ENCODE data around the gene BRPF3. TPM values are rescaled to one million over a fixed set of nuclear protein-coding genes. Genes with fewer than 3 reads are reported as not detected.

The BRPF3 gene
- total RNA-seq, 1 experiment from 2014 or later: 41.4 TPM

DNA sequence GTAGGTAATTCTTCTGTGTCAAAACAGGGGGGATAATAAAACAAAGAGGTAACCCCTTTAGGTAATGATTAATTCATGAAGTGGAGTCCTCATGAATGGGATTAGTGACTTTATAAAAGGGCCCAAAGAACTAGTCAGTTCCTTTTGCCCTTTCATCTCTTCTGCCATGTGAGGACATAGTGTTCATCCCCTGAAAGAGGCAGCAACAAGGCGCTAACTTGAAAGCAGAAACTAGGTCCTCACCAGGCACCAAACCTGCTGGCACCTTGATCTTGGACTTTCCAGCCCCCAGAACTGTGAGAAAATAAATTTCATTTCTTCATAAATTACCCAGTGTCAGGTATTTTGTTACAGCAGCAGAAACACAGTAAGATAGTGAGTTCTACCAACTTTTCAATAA is 16.4 kb upstream of the BRPF3 start:
- TF ChIP-seq, protein P1, sequence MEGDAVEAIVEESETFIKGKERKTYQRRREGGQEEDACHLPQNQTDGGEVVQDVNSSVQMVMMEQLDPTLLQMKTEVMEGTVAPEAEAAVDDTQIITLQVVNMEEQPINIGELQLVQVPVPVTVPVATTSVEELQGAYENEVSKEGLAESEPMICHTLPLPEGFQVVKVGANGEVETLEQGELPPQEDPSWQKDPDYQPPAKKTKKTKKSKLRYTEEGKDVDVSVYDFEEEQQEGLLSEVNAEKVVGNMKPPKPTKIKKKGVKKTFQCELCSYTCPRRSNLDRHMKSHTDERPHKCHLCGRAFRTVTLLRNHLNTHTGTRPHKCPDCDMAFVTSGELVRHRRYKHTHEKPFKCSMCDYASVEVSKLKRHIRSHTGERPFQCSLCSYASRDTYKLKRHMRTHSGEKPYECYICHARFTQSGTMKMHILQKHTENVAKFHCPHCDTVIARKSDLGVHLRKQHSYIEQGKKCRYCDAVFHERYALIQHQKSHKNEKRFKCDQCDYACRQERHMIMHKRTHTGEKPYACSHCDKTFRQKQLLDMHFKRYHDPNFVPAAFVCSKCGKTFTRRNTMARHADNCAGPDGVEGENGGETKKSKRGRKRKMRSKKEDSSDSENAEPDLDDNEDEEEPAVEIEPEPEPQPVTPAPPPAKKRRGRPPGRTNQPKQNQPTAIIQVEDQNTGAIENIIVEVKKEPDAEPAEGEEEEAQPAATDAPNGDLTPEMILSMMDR (IDR thresholded peaks at IDR 0.05; ENCODE audit: insufficient read depth in 1 of 2, low read depth in 1 of 2, low read length in 1 of 2, severe bottlenecking in 1 of 2, unreplicated experiment in 1 of 2): no peak
- peaks cover 9% of the 10 kb centered on the region for H3K27me3 Mint-ChIP-seq (ENCODE audit: insufficient read depth, unreplicated experiment)
- POLR2A ChIA-PET: no interaction called here
- no TSS peak for BruUV-seq (replicated peaks)
- H3K4me1 Mint-ChIP-seq (ENCODE audit: low read depth, unreplicated experiment): no peaks in the 10 kb centered on the region
- H3K27ac Mint-ChIP-seq (ENCODE audit: unreplicated experiment): no peak overlapping the region
- H3K36me3 ChIP-seq (ENCODE audit: control insufficient read depth, insufficient read depth, low read length): no peaks in the 10 kb centered on the region
- no peak for DNase-seq
- intact Hi-C loops (cut with micrococcal nuclease; ENCODE audit: unreplicated experiment): no loop called here
- CTCF ChIA-PET: no interaction called here
- H3K4me3 Mint-ChIP-seq (ENCODE audit: unreplicated experiment): no peak overlapping the region
- H3K9me3 Mint-ChIP-seq (ENCODE audit: unreplicated experiment): peaks cover 15% of the 10 kb centered on the region
- no peak overlapping the region for H3K4me3 ChIP-seq (ENCODE audit: low read depth, low read length)
- no peaks in the 10 kb centered on the region for H3K27me3 ChIP-seq (replicated peaks; ENCODE audit: control insufficient read depth, insufficient read depth, low read length)
- H3K36me3 Mint-ChIP-seq (ENCODE audit: insufficient read depth, unreplicated experiment): no peaks in the 10 kb centered on the region
- H3K9me3 ChIP-seq: peaks cover 8% of the 10 kb centered on the region
- no peaks in the 10 kb centered on the region for H3K4me1 ChIP-seq

DNA sequence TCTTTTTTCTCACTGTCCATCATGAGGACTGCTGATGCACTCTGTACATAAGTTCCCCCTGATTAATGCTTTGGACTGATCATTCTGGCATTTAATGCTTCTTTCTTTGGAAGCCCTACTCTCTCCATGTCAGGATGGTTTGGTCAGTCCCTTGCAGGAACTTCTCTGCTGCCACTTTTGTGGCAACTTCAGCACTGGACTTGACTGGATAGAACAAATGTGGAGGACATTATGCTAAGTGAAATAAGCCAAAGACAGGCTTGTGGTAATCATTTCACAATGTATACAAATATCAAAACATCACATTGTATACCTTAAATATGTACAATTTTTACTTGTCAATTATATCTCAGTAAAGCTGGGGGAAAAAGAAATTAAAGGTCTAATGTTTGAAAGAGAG is 12.2 kb upstream of the BRPF3 start:
- CTCF ChIA-PET: no interaction called here
- intact Hi-C loops (cut with micrococcal nuclease; ENCODE audit: unreplicated experiment): no loop called here
- no peaks in the 10 kb centered on the region for H3K36me3 Mint-ChIP-seq (ENCODE audit: insufficient read depth, unreplicated experiment)
- Histone ChIP-seq H3K27me3 (replicated peaks; ENCODE audit: control insufficient read depth, insufficient read depth, low read length) (no peaks in the 10 kb centered on the region), H3K4me3 (ENCODE audit: low read depth, low read length) (no peak overlapping the region), H3K4me1 (no peaks in the 10 kb centered on the region), H3K9me3 (no peaks in the 10 kb centered on the region), H3K36me3 (ENCODE audit: control insufficient read depth, insufficient read depth, low read length) (no peaks in the 10 kb centered on the region)
- no TSS peak for BruUV-seq (replicated peaks)
- TF ChIP-seq, protein P1 (IDR thresholded peaks at IDR 0.05; ENCODE audit: insufficient read depth in 1 of 2, low read depth in 1 of 2, low read length in 1 of 2, severe bottlenecking in 1 of 2, unreplicated experiment in 1 of 2): no peak
- DNase-seq: no peak
- POLR2A ChIA-PET: no interaction called here
- H3K27ac Mint-ChIP-seq (ENCODE audit: unreplicated experiment): no peak overlapping the region
- no peak overlapping the region for H3K4me3 Mint-ChIP-seq (ENCODE audit: unreplicated experiment)
- no peaks in the 10 kb centered on the region for H3K27me3 Mint-ChIP-seq (ENCODE audit: insufficient read depth, unreplicated experiment)
- H3K4me1 Mint-ChIP-seq (ENCODE audit: low read depth, unreplicated experiment): no peaks in the 10 kb centered on the region
- no peaks in the 10 kb centered on the region for H3K9me3 Mint-ChIP-seq (ENCODE audit: unreplicated experiment)

GRCh38 chr6:36186199-36186598 is 10.3 kb upstream of the BRPF3 start:
- no peak overlapping the region for H3K4me3 Mint-ChIP-seq (ENCODE audit: unreplicated experiment)
- H3K27ac Mint-ChIP-seq (ENCODE audit: unreplicated experiment): no peak overlapping the region
- POLR2A ChIA-PET: no interaction called here
- no peaks in the 10 kb centered on the region for H3K4me1 ChIP-seq
- H3K27me3 ChIP-seq (replicated peaks; ENCODE audit: control insufficient read depth, insufficient read depth, low read length): no peaks in the 10 kb centered on the region
- H3K4me1 Mint-ChIP-seq (ENCODE audit: low read depth, unreplicated experiment): no peaks in the 10 kb centered on the region
- no peaks in the 10 kb centered on the region for H3K9me3 ChIP-seq
- CTCF ChIA-PET: no interaction called here
- H3K27me3 Mint-ChIP-seq (ENCODE audit: insufficient read depth, unreplicated experiment): no peaks in the 10 kb centered on the region
- H3K4me3 ChIP-seq (ENCODE audit: low read depth, low read length): no peak overlapping the region
- no peaks in the 10 kb centered on the region for H3K36me3 Mint-ChIP-seq (ENCODE audit: insufficient read depth, unreplicated experiment)
- no TSS peak for BruUV-seq (replicated peaks)
- no peaks in the 10 kb centered on the region for H3K9me3 Mint-ChIP-seq (ENCODE audit: unreplicated experiment)
- TF ChIP-seq, protein P1 (IDR thresholded peaks at IDR 0.05; ENCODE audit: insufficient read depth in 1 of 2, low read depth in 1 of 2, low read length in 1 of 2, severe bottlenecking in 1 of 2, unreplicated experiment in 1 of 2): no peak
- intact Hi-C loops (cut with micrococcal nuclease; ENCODE audit: unreplicated experiment): no loop called here
- no peak for DNase-seq
- no peaks in the 10 kb centered on the region for H3K36me3 ChIP-seq (ENCODE audit: control insufficient read depth, insufficient read depth, low read length)
